Omental fat pad (tissue), 4 donors: ENCODE measurements around the gene QSOX1. TPM values are rescaled to one million over a fixed set of nuclear protein-coding genes. Genes with fewer than 3 reads are reported as not detected.
"Not testable (repeated sequence)": the region's sequence is repeated elsewhere in the genome, so short reads cannot be mapped to it uniquely, and the experiment has no call there.

Source experiments
- ATAC-seq: fragments of 150-250 bp; one replicate; pipeline ENCODE4 v1.9.1; 2016; ENCODE audit warnings: mild to moderate bottlenecking, moderate library complexity; ENCODE audit not compliant: low FRiP score
- DNase-seq: peaks from one replicate; pipeline ENCODE4 v3.0.0-alpha.2; 2019; ENCODE audit warnings: low spot score
- CTCF ChIP-seq, 3 donors: fragments of 450-650 bp; IDR thresholded peaks; one replicate each; pipeline ENCODE4 v1.5.1; 2016 to 2017; ENCODE audit warnings: antibody characterized with exemption in 3 of 3, mild to moderate bottlenecking in 3 of 3, moderate library complexity in 2 of 3
- total RNA-seq, 4 donors: library from RNA; depleted of rRNA; stranded (reverse); fragments of >200 nt; gene quantifications; one replicate each; pipeline ENCODE4 v1.1.0, GENCODE V29; 2016

The QSOX1 gene
- total RNA-seq, 4 donors from 2014 or later = 90.1 to 130 (median 98.4) TPM

GRCh38 chr1:180119837-180120236, 34.8 kb upstream of the QSOX1 start:
- no peak for TF ChIP-seq CTCF (IDR thresholded peaks at IDR 0.05)
- ATAC-seq = no peak
- DNase-seq = no peak

- no peak for DNase-seq
- no peak for ATAC-seq
- TF ChIP-seq CTCF (IDR thresholded peaks at IDR 0.05) = no peak
Observed at GRCh38 chr1:180123463-180123936, 31.2 kb upstream of the QSOX1 start.

GRCh38 chr1:180130651-180131050, 24.0 kb upstream of the QSOX1 start:
- no peak for ATAC-seq
- no peak for TF ChIP-seq CTCF (IDR thresholded peaks at IDR 0.05)
- DNase-seq = no peak

GRCh38 chr1:180131510-180131909, 23.2 kb upstream of the QSOX1 start:
- no peak for ATAC-seq
- no peak for DNase-seq
- TF ChIP-seq CTCF (IDR thresholded peaks at IDR 0.05) = no peak

- no peak for TF ChIP-seq CTCF (IDR thresholded peaks at IDR 0.05)
- ATAC-seq = no peak
- DNase-seq = no peak
Observed at GRCh38 chr1:180133193-180133592, 21.5 kb upstream of the QSOX1 start.

GRCh38 chr1:180133688-180134087, 21.0 kb upstream of the QSOX1 start:
- DNase-seq, ATAC-seq: not testable (repeated sequence)

- DNase-seq (no peak), ATAC-seq (no peak)
- no peak for TF ChIP-seq CTCF (IDR thresholded peaks at IDR 0.05)
Observed at GRCh38 chr1:180135535-180135934, 19.1 kb upstream of the QSOX1 start.
